Activated naive CD8-positive, alpha-beta T cell treated with anti-CD3 and anti-CD28 coated beads, Interleukin-2, amount 10 ng/mL, durations not matched to agents 7 days and 5 days (primary cell): ENCODE data around the gene NCR3LG1. TPM values are rescaled to one million over a fixed set of nuclear protein-coding genes. Genes with fewer than 3 reads are reported as not detected.

ENCODE experiments used
- ATAC-seq: fragments of 150-1000 bp; cut with Tn5 transposase; one replicate; pipeline ENCODE4 v1.10.0; 2021; ENCODE audit warnings: low read depth, moderate library complexity
- POLR2A ChIA-PET: fragments of 350-600 bp; sonication (Branson Sonifier 250); formaldehyde crosslinking; loops from one replicate; lab custom pipeline; 2021; ENCODE audit warnings: antibody characterized with exemption; lab: Charles Lee
- DNase-seq: peaks from one replicate; pipeline ENCODE4 v3.0.0; 2021
- H3K27ac Mint-ChIP-seq: one replicate; pipeline ENCODE4 v1.8.0; 2022; ENCODE audit warnings: mild to moderate bottlenecking, mixed read lengths
- H3K27me3 Mint-ChIP-seq: one replicate; pipeline ENCODE4 v1.8.0; 2022; ENCODE audit warnings: mild to moderate bottlenecking, moderate library complexity, mixed read lengths
- H3K36me3 Mint-ChIP-seq: one replicate; pipeline ENCODE4 v1.8.0; 2021; ENCODE audit warnings: mild to moderate bottlenecking, mixed read lengths
- H3K4me1 Mint-ChIP-seq: one replicate; pipeline ENCODE4 v1.8.0; 2021; ENCODE audit warnings: mixed read lengths
- H3K4me3 Mint-ChIP-seq: one replicate; pipeline ENCODE4 v1.8.0; 2022; ENCODE audit warnings: mild to moderate bottlenecking, moderate library complexity, mixed read lengths
- H3K9me3 Mint-ChIP-seq: one replicate; pipeline ENCODE4 v1.8.0; 2021; ENCODE audit warnings: mixed read lengths
- total RNA-seq, 2 experiments: library from RNA; stranded (reverse); gene quantifications; one replicate each; pipeline ENCODE4 v1.2.3, GENCODE V29; 2021

The NCR3LG1 gene, protein sequence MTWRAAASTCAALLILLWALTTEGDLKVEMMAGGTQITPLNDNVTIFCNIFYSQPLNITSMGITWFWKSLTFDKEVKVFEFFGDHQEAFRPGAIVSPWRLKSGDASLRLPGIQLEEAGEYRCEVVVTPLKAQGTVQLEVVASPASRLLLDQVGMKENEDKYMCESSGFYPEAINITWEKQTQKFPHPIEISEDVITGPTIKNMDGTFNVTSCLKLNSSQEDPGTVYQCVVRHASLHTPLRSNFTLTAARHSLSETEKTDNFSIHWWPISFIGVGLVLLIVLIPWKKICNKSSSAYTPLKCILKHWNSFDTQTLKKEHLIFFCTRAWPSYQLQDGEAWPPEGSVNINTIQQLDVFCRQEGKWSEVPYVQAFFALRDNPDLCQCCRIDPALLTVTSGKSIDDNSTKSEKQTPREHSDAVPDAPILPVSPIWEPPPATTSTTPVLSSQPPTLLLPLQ
- 1 to 10 TPM; 2.7 to 2.9 TPM for total RNA-seq

DNA sequence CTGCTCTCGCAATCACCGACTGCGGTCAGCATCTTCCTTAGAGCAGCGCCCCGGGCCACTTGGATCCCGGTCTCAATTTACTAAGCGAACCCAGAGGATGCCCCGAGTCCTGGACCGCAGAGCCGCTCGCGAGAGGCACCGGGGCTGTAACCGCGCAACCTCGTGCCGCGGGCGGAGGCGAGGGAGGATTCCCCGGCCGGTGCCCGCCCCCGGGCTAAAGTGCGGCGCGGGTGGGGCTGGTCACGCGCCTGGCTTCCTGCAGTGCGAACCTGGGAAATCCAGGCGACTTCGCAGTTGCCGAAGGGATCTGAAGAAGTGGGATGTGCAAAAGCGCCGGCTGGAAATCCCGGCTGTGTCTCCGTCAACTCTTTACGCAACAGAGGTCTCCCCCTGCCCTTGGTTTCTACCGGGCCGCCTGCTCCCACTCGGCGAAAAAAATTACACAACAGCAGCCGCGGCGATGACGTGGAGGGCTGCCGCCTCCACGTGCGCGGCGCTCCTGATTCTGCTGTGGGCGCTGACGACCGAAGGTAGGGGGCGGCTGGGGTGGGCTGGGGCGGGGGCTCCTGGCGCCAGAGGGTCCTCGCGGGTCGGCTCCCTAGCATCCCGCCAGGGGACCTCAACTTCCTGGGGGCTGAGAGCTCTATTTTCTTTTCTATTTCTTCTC lies at the start of gene NCR3LG1:
Gene NCR3LG1, plus strand, starts transcription at position 291 of the 667 bp plus-strand sequence. Its CDS starts 170 bp downstream, at position 461.
- Mint-ChIP-seq H3K4me3 (peak within 1 kb of the TSS; percentile 91), H3K9me3 (no peaks in the 10 kb centered on the region), H3K27ac (peak within 1 kb of the TSS; percentile 82), H3K36me3 (peaks cover 12% of the 10 kb centered on the region), H3K27me3 (peaks cover 12% of the 10 kb centered on the region), H3K4me1 (peaks cover 28% of the 10 kb centered on the region)
- DNase-seq, result peak; percentile 71
- POLR2A ChIA-PET, result interaction anchor here (0.7 to 1.5 kb wide), 4 partner anchors 66 to 151 kb away, joined by 3 to 10 read pairs (median 5); no protein-coding TSS in a partner anchor
- ATAC-seq, result peak; percentile 50

DNA sequence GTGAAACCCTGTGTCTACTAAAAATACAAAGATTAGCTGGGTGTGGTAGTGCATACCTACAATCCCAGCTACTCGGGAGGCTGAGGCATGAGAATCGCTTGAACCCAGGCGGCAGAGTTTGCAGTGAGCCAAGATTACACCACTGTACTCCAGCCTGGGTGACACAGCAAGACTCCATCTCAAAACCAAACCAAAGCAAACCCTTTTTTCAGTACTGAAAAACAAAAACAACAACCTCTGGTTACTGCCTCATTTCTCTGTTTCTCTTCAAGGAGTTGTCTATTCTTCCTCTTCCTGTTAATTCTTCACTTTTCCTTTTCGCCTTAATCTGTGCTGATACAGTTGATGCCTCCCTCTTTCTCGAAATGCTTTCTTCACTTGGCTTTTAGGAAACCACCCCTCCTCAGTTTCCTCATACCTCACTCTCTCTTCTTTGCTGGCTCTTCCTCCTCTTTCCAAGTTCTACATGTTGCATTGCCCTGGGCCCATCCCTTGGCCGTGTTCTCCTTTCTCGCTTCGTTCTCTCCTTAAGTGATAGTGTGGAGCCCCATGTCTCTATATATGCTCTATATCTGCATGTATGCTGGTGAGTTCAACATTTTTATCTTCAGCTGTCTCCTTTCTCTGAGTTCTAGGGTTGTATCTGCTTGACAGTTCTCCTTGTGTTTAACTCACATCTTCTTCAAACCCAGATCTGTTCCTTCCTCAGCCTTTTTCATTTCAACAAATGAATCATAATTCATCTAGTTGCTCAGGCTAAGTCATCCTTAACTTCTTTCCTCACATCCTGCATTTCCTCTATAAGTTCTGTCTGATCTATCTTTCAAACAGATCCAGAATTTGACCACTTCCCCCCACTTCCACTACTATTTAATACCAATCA lies 38.0 kb upstream of the NCR3LG1 start:
- Mint-ChIP-seq H3K4me3 (no peak overlapping the region), H3K36me3 (peaks cover 26% of the 10 kb centered on the region), H3K27ac (no peak overlapping the region), H3K4me1 (no peaks in the 10 kb centered on the region), H3K9me3 (no peaks in the 10 kb centered on the region), H3K27me3 (no peaks in the 10 kb centered on the region)
- no peak for DNase-seq
- POLR2A ChIA-PET, result no interaction called here
- ATAC-seq, result no peak

DNA sequence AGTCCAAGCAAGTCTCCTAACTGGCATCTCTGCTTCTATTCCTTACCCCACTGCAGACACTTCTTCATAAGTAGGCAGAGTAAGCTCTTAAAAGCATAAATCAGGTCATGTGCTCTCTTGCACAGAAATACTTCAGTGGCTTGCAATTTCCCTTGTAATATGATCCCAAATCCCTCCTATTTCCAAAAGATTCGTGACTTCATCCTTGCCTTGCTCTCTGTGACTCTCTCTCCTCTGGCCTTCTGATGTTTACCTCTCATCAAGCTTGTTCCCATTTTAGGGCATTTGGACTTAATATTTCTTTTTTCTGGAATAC lies 37.4 kb upstream of the NCR3LG1 start:
- ATAC-seq, result no peak
- no peaks in the 10 kb centered on the region for H3K27me3 Mint-ChIP-seq
- DNase-seq, result no peak
- POLR2A ChIA-PET, result interaction anchor here (0.6 kb wide), 1 partner anchor 113 kb away, joined by 5 read pairs; no protein-coding TSS in a partner anchor
- no peak overlapping the region for H3K27ac Mint-ChIP-seq
- H3K4me3 Mint-ChIP-seq, result no peak overlapping the region
- no peaks in the 10 kb centered on the region for H3K4me1 Mint-ChIP-seq
- H3K36me3 Mint-ChIP-seq, result peaks cover 31% of the 10 kb centered on the region
- no peaks in the 10 kb centered on the region for H3K9me3 Mint-ChIP-seq

DNA sequence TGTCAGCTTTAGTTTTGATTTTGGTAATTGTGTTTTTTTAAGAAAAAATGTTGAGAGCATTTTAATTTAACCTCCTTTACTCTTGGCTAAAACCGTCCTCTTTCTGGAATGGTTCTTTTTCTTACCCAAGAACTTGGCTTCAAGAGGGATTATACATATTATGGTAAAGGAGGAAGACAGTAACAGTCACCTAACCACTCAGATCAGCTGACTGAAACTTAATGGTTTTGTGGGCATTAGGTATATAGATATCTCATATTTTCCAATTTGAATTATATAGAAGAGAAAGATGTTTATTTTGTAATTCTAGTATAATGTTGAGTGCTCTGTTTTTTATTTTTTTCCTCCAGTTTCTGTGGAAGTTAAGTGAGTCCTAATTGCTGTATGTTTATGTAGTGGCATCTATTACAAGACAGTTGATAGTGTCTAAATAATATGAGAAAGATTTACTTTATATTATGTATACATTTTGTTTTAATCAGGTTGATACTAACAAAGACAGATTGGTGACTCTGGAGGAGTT lies 36.6 kb upstream of the NCR3LG1 start:
- H3K4me3 Mint-ChIP-seq, result no peak overlapping the region
- peaks cover 2% of the 10 kb centered on the region for H3K9me3 Mint-ChIP-seq
- ATAC-seq, result peak; percentile 54
- peaks cover 35% of the 10 kb centered on the region for H3K36me3 Mint-ChIP-seq
- H3K27me3 Mint-ChIP-seq, result no peaks in the 10 kb centered on the region
- no peak overlapping the region for H3K27ac Mint-ChIP-seq
- DNase-seq, result no peak
- H3K4me1 Mint-ChIP-seq, result no peaks in the 10 kb centered on the region
- POLR2A ChIA-PET, result interaction anchor here (0.6 kb wide), 1 partner anchor 114 kb away, joined by 5 read pairs; no protein-coding TSS in a partner anchor

DNA sequence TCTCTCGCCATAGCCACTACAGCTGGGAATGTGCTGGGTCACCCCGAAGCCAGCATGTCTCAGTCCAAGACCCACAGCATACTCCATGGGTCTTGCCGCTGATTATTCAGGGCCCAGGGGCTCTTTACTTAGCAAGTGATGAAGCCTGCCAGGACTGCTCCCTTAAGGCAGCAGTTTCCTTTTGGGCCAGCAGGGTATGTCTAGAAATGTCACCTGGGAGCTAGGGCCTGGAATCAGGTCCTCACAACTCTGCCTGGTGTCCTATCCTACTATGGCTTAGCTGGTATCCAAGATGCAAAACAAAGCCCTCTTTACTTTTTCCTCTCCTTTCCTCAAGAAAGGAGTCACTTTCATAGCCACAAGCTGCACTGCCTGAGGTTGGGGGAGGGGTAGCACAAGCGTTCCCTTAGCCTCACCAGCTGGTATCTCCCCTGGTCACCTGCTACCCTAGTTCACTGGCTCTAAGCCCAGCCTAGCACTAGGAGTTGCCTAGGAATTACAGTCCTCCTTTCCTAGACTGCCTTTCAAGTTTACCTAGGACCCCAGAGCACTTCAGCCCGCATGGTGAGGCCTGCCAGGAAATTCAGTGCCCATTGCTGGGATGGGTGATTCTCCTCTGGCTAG lies 22.6 kb upstream of the NCR3LG1 start:
- Mint-ChIP-seq H3K27me3 (no peaks in the 10 kb centered on the region), H3K4me1 (peaks cover 12% of the 10 kb centered on the region), H3K4me3 (no peak overlapping the region), H3K9me3 (no peaks in the 10 kb centered on the region), H3K36me3 (peaks cover 60% of the 10 kb centered on the region), H3K27ac (no peak overlapping the region)
- no peak for ATAC-seq
- POLR2A ChIA-PET, result no interaction called here
- no peak for DNase-seq

DNA sequence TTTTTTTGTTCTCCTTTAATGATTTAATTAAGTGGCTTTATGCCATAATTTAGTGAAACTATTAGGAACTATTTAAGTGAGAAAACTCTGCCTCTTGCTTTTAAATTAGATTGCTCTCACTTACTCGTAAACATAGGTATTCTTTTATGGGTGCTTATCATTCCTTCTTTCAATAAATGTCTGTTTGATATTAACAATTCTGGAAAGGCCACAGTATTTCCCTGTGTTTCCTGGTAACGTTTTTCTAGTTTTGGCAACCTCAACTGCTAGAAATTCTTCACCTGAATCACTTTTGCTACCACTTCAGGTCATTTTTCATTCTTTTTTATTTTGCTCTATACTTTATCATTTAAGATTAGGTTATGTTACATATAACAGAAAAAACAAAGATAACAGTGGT lies 19.9 kb upstream of the NCR3LG1 start:
- DNase-seq, result no peak
- POLR2A ChIA-PET, result no interaction called here
- H3K9me3 Mint-ChIP-seq, result no peaks in the 10 kb centered on the region
- H3K4me3 Mint-ChIP-seq, result no peak overlapping the region
- no peak for ATAC-seq
- no peaks in the 10 kb centered on the region for H3K27me3 Mint-ChIP-seq
- H3K4me1 Mint-ChIP-seq, result peaks cover 14% of the 10 kb centered on the region
- H3K36me3 Mint-ChIP-seq, result peaks cover 46% of the 10 kb centered on the region
- no peak overlapping the region for H3K27ac Mint-ChIP-seq

DNA sequence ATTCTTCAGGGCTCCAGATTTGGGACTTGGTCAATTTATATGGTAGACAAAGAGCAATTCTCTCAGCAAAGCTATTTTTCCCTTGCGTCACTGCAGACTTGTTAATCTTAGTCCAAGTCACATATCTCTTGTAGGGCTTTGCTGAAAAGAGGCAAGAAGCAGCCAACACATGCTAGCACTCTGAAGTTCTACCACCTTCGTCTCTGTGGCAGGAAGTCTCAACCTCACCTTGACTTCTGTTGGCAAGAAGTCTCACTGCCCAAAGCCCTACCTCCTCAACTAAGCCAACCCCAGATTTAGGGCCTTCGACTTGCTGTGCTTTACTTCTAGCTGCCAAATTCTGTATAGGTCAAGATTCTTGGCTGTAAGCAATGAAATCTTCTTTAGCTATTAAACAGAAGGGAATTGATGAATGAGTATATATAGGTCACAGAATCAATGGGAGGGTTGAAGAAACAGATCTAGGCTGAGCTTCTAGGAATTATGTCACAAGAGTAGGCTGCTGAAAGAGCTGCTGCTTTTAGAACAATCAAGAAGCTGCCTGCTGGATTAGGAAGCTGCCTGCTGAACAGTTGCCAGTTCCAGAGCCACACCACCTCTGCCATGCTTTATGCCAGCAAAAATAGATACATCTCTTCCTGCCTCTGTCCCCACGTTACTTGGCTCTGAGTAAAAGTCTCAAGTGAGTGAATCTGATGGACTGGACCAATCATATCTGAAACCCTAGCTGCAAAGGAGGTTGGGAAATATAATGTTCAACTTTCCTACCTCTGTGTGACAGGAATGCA lies 17.6 kb upstream of the NCR3LG1 start:
- ATAC-seq (peak; percentile 96), DNase-seq (no peak)
- Mint-ChIP-seq H3K4me3 (no peak overlapping the region), H3K4me1 (peaks cover 14% of the 10 kb centered on the region), H3K27me3 (no peaks in the 10 kb centered on the region), H3K27ac (peak overlapping the region; percentile 58), H3K9me3 (no peaks in the 10 kb centered on the region), H3K36me3 (peaks cover 41% of the 10 kb centered on the region)
- POLR2A ChIA-PET, result interaction anchor here (0.9 to 1.9 kb wide), 2 partner anchors 38 to 57 kb away, joined by 3 to 5 read pairs; partner anchors contain the start of gene NUCB2

DNA sequence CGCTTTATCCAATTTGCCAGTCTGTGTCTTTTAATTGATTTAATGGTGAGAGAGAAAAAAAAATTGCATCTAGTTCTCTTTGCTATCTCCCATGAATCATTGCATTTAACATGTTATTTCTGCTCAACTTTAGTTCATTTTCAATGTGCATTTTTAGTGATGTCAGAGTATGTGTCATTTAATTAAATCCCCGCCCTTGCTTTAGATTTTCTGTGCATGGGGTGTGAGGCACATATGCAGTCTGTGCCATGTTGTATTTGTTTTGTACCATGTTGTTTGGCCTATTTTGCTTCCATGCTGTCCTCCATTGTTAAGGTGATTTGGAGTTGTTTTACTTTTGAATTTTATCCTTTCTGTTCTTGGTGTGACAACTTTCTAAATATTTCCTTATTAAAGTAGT lies 8.3 kb upstream of the NCR3LG1 start:
- Mint-ChIP-seq H3K36me3 (peaks cover 28% of the 10 kb centered on the region), H3K9me3 (no peaks in the 10 kb centered on the region), H3K4me1 (peaks cover 6% of the 10 kb centered on the region), H3K27me3 (no peaks in the 10 kb centered on the region), H3K4me3 (no peak overlapping the region), H3K27ac (no peak overlapping the region)
- DNase-seq (no peak), ATAC-seq (no peak)
- POLR2A ChIA-PET, result no interaction called here

DNA sequence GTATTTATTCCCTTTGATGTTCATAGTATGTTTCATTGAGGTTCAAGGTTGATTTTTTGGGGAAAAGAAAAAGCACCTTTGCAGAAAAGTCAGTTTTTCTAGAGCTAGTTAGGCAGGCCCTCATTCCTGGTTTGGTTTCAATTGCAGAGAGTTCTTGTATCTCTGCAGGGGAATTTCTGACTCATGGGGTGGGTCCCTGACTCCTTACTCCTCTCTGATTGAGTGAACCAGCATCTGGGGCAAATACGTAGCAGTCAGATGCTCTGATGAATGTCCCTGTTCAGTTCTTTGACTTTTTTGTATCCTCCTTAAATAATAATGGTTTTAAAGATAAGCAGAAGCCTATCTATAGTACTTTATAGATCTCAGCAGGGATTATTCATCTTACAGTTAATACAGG lies 7.7 kb upstream of the NCR3LG1 start:
- DNase-seq (no peak), ATAC-seq (no peak)
- Mint-ChIP-seq H3K4me1 (peaks cover 6% of the 10 kb centered on the region), H3K4me3 (no peak overlapping the region), H3K27me3 (no peaks in the 10 kb centered on the region), H3K36me3 (peaks cover 28% of the 10 kb centered on the region), H3K27ac (no peak overlapping the region), H3K9me3 (no peaks in the 10 kb centered on the region)
- POLR2A ChIA-PET, result no interaction called here

DNA sequence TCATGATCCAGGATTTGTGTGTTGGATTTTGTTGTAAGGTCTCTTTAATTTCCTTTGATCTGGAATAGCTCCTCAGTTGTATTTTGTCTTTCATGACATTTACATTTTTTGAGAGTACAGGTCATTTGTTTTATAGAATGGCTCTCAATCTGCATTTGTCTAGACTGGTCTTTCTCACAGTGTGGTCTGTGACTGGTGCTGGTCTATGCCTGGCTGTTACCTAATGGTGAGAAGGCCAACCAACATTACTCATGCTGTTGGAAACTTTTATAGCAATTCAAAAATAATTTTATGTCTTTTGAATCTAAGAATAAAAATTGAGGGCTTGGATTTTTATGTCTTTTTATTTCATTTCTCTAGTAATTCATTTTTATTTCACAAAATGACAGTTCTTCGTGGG lies 3.9 kb upstream of the NCR3LG1 start:
- DNase-seq, result no peak
- H3K27me3 Mint-ChIP-seq, result peaks cover 10% of the 10 kb centered on the region
- H3K27ac Mint-ChIP-seq, result no peak overlapping the region
- ATAC-seq, result no peak
- peaks cover 15% of the 10 kb centered on the region for H3K4me1 Mint-ChIP-seq
- peaks cover 26% of the 10 kb centered on the region for H3K36me3 Mint-ChIP-seq
- POLR2A ChIA-PET, result no interaction called here
- no peak overlapping the region for H3K4me3 Mint-ChIP-seq
- no peaks in the 10 kb centered on the region for H3K9me3 Mint-ChIP-seq

DNA sequence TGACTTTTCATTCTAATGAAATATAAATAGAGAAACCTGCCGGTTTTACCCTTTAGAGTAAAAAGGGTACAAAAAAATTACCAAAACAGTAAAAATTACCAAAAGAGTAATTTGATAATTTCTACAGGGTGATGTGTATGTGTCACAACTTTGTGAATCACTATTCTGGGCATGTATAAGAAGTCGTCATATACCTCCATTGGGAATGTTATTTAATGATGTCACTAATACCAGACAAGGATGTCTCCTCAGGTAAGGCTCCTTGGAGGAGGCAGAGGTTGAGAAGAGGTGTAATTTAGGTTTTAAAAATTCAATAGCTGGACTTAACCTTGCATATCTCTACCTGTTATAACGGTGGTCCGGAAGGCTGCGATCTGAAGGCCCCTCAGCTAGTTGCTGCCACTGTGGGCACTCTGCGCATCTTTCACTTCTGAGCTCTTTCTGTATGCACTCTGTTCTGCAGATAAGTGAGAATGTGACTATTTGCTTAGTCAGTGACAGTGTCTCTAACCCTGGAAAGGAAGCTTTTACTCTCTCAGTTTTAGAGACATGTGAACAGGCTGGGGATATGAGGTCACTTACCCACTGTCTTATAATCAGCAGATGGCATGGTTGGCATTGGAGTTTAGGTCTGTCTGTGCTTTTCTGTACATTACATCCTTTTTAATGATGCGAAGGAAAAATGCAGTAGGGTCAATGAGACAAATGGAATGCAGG lies 987 bp upstream of the NCR3LG1 start:
- H3K4me1 Mint-ChIP-seq, result peaks cover 28% of the 10 kb centered on the region
- POLR2A ChIA-PET, result interaction anchor here (1.1 kb wide), 1 partner anchor 54 kb away, joined by 3 read pairs; no protein-coding TSS in a partner anchor
- H3K36me3 Mint-ChIP-seq, result peaks cover 12% of the 10 kb centered on the region
- no peak overlapping the region for H3K27ac Mint-ChIP-seq
- ATAC-seq, result no peak
- no peaks in the 10 kb centered on the region for H3K9me3 Mint-ChIP-seq
- peaks cover 12% of the 10 kb centered on the region for H3K27me3 Mint-ChIP-seq
- peak overlapping the region; percentile 60 for H3K4me3 Mint-ChIP-seq
- no peak for DNase-seq
